HK-2 (cell line): ENCODE measurements around the gene ERICH2.

Experiments
- DNase-seq: peaks from one replicate; pipeline ENCODE4 v3.0.0-alpha.2; 2018; ENCODE audit not compliant: unreplicated experiment

ERICH2 gene

GRCh38 chr2:170842785-170843184, 72.6 kb downstream of the ERICH2 start:
- DNase-seq: no peak

- peak; percentile 10 for DNase-seq
Observed at GRCh38 chr2:170843656-170844055, 73.5 kb downstream of the ERICH2 start.

GRCh38 chr2:170845343-170845742, 75.2 kb downstream of the ERICH2 start:
- no peak for DNase-seq

GRCh38 chr2:170846314-170846713, 76.1 kb downstream of the ERICH2 start:
- DNase-seq: no peak

- no peak for DNase-seq
Observed at GRCh38 chr2:170847716-170848115, 77.5 kb downstream of the ERICH2 start.
